ENCODE data around the gene ANXA8.

Gene ANXA8

GRCh38 chr10:47420305-47421056 lies 63.4 kb downstream of the ANXA8 start:
- Histone ChIP-seq H3K9me3 (ENCODE audit: insufficient read depth, low read depth, low read length) (no peaks in the 10 kb centered on the region), H3K27me3 (ENCODE audit: insufficient read depth, low read length) (no peaks in the 10 kb centered on the region), H3K4me3 (ENCODE audit: low read length) (no peak overlapping the region), H3K4me1 (ENCODE audit: insufficient read depth, low read length) (peaks cover 9% of the 10 kb centered on the region; the same call in 1 of the 2 replicates), H3K27ac (ENCODE audit: low read depth, low read length) (no peak overlapping the region), H3K9ac (ENCODE audit: low read depth, low read length) (no peak overlapping the region), H3K36me3 (ENCODE audit: insufficient read depth, low read length) (no peaks in the 10 kb centered on the region)
- WGBS = 76% methylated on average over 14 of the region's 14 CpGs

DNA sequence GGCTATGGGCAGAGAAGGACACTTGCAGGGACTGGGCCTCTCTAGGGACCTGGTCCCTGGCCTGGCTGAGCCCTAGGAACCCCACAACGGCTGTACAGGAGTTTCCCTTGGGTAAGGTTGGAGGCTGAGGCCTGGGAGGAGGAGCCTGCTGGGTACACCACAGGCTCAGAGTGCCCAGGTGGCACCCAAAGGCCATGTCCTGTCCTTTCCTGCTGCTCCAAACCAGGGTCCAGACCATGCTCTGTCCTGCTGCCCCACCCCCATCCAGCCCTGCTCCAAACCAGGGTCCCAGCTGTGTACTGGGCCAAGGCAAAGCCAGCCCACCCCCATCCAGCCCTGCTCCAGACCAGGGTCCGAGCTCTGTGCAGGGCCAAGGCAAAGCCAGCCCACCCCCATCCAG lies 64.5 kb downstream of the ANXA8 start:
- no peaks in the 10 kb centered on the region for H3K36me3 ChIP-seq (ENCODE audit: insufficient read depth, low read length)
- H3K27ac ChIP-seq (ENCODE audit: low read depth, low read length) = no peak overlapping the region
- H3K9me3 ChIP-seq (ENCODE audit: insufficient read depth, low read depth, low read length) = no peaks in the 10 kb centered on the region
- 87% methylated on average over 2 of the region's 2 CpGs for WGBS
- H3K27me3 ChIP-seq (ENCODE audit: insufficient read depth, low read length) = no peaks in the 10 kb centered on the region
- no peak overlapping the region for H3K9ac ChIP-seq (ENCODE audit: low read depth, low read length)
- H3K4me1 ChIP-seq (ENCODE audit: insufficient read depth, low read length) = peaks cover 9% of the 10 kb centered on the region; the same call in 1 of the 2 replicates
- no peak overlapping the region for H3K4me3 ChIP-seq (ENCODE audit: low read length)

- peaks cover 9% of the 10 kb centered on the region; the same call in 1 of the 2 replicates for H3K4me1 ChIP-seq (ENCODE audit: insufficient read depth, low read length)
- no peaks in the 10 kb centered on the region for H3K27me3 ChIP-seq (ENCODE audit: insufficient read depth, low read length)
- WGBS = 93% methylated on average over 4 of the region's 4 CpGs
- H3K9me3 ChIP-seq (ENCODE audit: insufficient read depth, low read depth, low read length) = no peaks in the 10 kb centered on the region
- H3K36me3 ChIP-seq (ENCODE audit: insufficient read depth, low read length) = no peaks in the 10 kb centered on the region
- no peak overlapping the region for H3K27ac ChIP-seq (ENCODE audit: low read depth, low read length)
- no peak overlapping the region for H3K9ac ChIP-seq (ENCODE audit: low read depth, low read length)
- H3K4me3 ChIP-seq (ENCODE audit: low read length) = no peak overlapping the region
These were observed 64.9 kb downstream of the ANXA8 start for GRCh38 chr10:47418966-47419365.

DNA sequence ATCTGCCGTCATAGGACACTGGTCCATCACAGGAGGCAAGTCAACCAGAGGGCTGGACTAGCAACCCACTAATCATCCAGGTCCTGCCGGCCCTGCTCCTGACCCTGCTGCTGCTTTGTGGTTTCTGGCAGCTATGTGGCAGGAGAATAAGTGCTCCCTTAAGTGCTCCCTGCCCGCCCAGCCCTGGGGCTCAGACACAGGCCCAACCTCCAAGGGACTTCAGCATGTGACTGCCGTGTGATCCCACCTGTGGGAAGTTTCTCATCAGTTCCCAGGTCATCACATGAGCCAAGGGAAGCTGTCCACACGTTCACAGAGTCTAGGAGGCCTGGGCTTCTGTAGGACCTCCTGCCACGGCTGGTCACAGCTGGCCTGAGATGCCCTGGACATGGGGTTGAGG lies 65.6 kb downstream of the ANXA8 start:
- Histone ChIP-seq H3K4me1 (ENCODE audit: insufficient read depth, low read length) (peaks cover 9% of the 10 kb centered on the region; the same call in 1 of the 2 replicates), H3K36me3 (ENCODE audit: insufficient read depth, low read length) (no peaks in the 10 kb centered on the region), H3K4me3 (ENCODE audit: low read length) (no peak overlapping the region), H3K9ac (ENCODE audit: low read depth, low read length) (no peak overlapping the region), H3K27me3 (ENCODE audit: insufficient read depth, low read length) (no peaks in the 10 kb centered on the region), H3K9me3 (ENCODE audit: insufficient read depth, low read depth, low read length) (no peaks in the 10 kb centered on the region), H3K27ac (ENCODE audit: low read depth, low read length) (no peak overlapping the region)
- WGBS = 90% methylated on average over 6 of the region's 6 CpGs
